Fibroblast of pulmonary artery (primary cell): Measurements from ENCODE around the gene FGFBP3.

Source experiments
- DNase-seq: peaks from one replicate; pipeline ENCODE4 v3.0.0-alpha.2; 2010; ENCODE audit warnings: low read depth
- H3K4me3 ChIP-seq: replicated peaks from 2 replicates; pipeline ENCODE4 v1.5.1; 2011; ENCODE audit warnings: low read depth, mild to moderate bottlenecking, control low read depth, low read length, moderate library complexity
- TF ChIP-seq, protein P1 (sequence below): IDR thresholded peaks from 2 replicates; pipeline ENCODE4 v1.5.1; 2011; ENCODE audit warnings: mild to moderate bottlenecking, control low read depth, low read length, inconsistent platforms; ENCODE audit errors: missing control alignments

FGFBP3 gene

DNA sequence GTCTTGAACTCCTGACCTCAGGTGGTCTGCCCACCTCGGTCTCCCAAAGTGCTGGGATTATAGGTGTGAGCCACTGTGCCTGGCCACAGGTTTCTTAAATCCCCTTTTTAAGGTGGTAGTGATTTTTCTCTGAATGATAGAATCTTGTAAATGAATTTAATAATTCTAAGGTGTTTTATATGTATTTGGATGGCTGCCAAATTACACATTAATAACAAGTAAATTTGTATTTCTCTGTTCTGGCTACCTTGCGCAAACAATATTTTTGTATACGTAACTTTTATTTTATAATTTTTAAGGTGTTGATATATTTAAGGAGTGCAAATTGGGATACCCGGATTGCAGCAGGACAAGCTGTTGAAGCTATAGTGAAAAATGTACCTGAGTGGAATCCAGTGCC lies 30.4 kb upstream of the FGFBP3 start:
- no peak overlapping the region for H3K4me3 ChIP-seq
- no peak for DNase-seq
- TF ChIP-seq, protein P1, sequence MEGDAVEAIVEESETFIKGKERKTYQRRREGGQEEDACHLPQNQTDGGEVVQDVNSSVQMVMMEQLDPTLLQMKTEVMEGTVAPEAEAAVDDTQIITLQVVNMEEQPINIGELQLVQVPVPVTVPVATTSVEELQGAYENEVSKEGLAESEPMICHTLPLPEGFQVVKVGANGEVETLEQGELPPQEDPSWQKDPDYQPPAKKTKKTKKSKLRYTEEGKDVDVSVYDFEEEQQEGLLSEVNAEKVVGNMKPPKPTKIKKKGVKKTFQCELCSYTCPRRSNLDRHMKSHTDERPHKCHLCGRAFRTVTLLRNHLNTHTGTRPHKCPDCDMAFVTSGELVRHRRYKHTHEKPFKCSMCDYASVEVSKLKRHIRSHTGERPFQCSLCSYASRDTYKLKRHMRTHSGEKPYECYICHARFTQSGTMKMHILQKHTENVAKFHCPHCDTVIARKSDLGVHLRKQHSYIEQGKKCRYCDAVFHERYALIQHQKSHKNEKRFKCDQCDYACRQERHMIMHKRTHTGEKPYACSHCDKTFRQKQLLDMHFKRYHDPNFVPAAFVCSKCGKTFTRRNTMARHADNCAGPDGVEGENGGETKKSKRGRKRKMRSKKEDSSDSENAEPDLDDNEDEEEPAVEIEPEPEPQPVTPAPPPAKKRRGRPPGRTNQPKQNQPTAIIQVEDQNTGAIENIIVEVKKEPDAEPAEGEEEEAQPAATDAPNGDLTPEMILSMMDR: no peak

DNA sequence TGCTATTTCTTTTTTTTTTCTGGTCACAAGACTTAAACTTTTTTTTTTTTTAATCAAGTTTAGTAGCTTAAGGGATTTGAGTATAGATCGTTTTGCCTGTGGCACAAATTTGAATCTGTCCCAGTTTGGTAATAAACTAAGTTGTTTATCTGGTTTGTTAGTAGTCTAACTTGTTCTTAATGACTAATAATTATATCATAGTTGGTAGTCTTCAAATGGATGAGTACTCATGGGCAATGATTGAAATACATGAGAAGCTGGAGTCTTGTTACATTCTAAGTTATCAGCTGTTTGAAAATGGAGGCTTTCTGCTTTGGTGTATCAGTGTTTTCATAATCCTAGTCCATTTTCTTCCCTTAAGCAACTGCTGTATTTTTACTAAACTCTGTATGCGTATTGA lies 26.6 kb upstream of the FGFBP3 start:
- no peak overlapping the region for H3K4me3 ChIP-seq
- DNase-seq: no peak
- TF ChIP-seq, protein P1: no peak

DNA sequence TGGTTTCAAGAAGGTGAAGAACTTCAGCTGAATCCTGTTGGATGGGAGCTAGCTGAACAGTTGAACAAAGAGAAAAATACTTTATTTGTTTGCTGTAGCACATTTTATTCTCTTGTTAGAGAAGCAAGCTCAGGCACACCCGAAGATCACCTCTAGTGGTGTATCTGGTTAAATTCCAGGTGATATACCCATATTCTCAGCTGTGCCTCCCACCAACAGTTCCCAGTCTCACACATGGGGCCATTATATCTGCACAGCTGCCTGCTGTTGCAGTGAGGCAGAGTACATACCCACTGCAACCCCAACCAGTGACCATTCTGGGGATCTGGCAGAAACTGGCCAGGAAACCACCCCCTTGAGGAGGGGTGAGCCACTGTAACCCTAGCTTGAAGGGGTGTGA lies 23.5 kb upstream of the FGFBP3 start:
- H3K4me3 ChIP-seq: no peak overlapping the region
- TF ChIP-seq, protein P1: no peak
- no peak for DNase-seq

DNA sequence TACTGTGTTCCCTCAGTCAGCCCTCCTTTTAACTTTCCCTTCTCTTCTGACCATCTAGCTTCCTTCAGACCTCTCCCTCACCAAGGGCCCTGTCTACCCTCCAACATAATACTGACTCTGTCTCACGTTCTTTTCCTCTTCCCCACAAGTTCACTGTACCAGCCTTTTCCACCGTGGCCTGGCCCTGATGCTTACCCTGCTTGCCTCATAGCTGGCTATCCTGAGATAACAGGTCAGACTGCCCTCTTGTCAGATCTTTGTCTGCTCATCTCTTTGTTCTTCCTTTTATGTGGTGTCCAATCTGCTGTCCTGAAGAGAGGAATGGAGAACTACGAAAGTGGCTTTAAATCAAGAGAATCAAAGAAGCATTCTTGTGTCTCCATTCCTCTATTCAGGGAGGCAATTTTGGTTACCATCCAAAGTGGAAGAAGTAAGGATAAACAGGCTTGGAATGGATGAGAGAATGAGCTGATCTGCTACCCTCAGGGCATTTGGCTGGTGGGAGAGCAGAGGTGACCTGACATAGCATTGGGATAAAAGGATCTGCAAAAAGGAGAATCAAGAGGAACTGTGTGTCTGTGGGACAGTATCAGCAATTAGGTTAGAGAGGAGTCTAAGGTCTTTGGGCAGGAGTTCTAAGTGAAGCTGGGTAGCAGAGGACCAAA lies 22.4 kb upstream of the FGFBP3 start:
- H3K4me3 ChIP-seq: no peak overlapping the region
- no peak for DNase-seq
- TF ChIP-seq, protein P1: no peak

DNA sequence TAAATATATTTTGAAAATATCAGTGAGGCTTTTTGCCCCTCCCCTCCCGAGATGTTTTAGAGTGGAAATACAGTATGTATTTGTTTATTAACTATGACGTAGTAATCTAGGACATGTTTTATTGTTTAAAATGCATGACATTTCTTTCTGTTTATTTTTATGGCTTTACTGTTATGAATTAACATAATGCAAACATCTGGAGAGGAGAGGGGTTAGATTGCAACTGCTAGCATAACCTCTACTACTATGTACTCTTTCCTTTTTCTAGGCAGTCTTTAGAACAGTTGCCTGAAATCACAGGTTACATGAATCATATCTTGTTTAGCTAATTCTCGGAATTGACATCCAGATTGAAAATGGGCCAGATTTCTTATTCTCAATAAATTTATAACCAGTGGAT lies 21.7 kb upstream of the FGFBP3 start:
- TF ChIP-seq, protein P1: no peak
- no peak for DNase-seq
- no peak overlapping the region for H3K4me3 ChIP-seq

DNA sequence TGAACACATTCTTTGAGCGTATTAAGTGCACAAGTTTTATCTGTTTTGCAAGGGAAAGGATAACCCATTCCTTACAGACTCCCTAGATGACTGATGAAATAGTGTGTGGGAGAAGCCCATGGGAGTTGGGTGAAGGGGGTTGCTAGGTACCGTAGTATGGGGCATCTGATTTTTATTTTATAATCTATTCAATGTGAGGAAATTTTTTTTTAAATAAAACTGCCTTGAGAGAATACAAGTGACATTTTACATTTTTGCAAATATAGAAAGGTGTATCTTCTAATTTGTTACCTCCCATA lies 15.7 kb upstream of the FGFBP3 start:
- H3K4me3 ChIP-seq: peak overlapping the region; percentile 88
- DNase-seq: peak; percentile 62
- TF ChIP-seq, protein P1: no peak

DNA sequence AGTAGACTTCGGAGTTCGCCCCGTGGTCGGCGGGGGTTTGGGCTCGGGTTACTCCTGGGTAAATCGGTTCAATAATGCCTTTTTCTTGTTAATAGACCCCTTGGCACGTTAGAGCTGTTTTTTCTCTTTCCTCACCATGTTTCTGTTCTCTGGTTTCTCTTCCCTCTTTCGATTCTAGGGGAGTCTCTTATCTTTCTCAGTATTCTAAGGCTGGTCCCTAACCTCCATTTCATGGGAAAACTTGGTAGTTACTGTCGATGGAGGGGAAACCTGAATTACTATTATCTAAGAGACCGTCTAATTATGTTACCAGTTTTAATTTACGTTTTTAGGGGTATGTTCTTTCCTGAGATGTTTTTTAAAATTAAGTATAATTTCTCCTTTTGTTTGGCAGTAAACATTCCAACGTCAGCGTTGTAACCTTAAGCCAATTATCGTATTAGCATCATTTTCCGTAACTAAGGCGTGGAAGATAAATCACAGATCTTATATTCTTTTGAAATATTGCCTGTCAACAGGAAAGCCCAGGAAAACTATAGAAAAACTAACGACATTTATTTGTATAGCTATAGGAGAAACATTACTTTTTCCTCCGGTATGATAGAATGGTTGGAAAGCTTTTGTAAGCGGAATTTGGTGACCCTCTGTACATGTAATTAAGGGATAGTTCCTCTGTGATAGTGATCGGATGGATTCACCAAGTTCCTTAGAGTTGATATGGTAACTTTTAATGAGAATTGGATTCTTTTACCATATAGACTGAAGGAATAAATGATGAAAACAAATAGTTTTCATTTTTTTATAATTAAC lies 15.1 kb upstream of the FGFBP3 start:
- peak; percentile 25 for DNase-seq
- TF ChIP-seq, protein P1: no peak

More for the DNA sequence above, 15.1 kb upstream of the FGFBP3 start:
- peak overlapping the region; percentile 88 for H3K4me3 ChIP-seq
